Measurements from ENCODE around the gene SLC1A4.

The SLC1A4 gene

DNA sequence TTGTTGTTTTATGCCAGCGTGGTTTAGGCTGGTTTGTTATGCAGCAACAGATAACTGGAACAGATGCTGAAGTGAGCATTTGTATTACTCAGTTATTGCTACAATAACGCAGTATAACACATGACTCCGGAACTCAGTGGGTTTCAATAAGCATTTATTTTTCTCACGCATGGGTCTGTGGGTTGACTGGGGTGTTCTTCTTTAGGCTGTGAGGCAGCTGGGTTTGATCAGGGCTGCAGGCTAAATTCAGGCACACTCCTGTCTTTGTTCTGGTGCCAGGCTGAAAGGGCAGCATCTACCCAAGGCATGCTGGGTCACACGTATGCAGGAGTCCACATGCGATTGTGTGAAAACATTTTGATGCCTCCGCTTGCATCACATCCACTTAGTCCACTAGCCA lies 3.8 kb upstream of the SLC1A4 start:
- Histone ChIP-seq H3K27me3 (ENCODE audit: insufficient read depth, poor library complexity, severe bottlenecking) (no peaks in the 10 kb centered on the region), H3K27ac (replicated peaks) (no peak overlapping the region), H3K4me3 (replicated peaks; ENCODE audit: insufficient read depth, low read length) (no peak overlapping the region)
- TF ChIP-seq, protein P1, sequence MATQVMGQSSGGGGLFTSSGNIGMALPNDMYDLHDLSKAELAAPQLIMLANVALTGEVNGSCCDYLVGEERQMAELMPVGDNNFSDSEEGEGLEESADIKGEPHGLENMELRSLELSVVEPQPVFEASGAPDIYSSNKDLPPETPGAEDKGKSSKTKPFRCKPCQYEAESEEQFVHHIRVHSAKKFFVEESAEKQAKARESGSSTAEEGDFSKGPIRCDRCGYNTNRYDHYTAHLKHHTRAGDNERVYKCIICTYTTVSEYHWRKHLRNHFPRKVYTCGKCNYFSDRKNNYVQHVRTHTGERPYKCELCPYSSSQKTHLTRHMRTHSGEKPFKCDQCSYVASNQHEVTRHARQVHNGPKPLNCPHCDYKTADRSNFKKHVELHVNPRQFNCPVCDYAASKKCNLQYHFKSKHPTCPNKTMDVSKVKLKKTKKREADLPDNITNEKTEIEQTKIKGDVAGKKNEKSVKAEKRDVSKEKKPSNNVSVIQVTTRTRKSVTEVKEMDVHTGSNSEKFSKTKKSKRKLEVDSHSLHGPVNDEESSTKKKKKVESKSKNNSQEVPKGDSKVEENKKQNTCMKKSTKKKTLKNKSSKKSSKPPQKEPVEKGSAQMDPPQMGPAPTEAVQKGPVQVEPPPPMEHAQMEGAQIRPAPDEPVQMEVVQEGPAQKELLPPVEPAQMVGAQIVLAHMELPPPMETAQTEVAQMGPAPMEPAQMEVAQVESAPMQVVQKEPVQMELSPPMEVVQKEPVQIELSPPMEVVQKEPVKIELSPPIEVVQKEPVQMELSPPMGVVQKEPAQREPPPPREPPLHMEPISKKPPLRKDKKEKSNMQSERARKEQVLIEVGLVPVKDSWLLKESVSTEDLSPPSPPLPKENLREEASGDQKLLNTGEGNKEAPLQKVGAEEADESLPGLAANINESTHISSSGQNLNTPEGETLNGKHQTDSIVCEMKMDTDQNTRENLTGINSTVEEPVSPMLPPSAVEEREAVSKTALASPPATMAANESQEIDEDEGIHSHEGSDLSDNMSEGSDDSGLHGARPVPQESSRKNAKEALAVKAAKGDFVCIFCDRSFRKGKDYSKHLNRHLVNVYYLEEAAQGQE (IDR thresholded peaks at IDR 0.05; ENCODE audit: insufficient replicate concordance, low read depth) = no peak
- TF ChIP-seq SPI1 (IDR thresholded peaks at IDR 0.05; ENCODE audit: borderline replicate concordance, low read depth) (no peak), GABPA (IDR thresholded peaks at IDR 0.05; ENCODE audit: low read depth) (no peak), POLR2AphosphoS5 (IDR thresholded peaks at IDR 0.05; ENCODE audit: low read depth) (no peak), CTCF (IDR thresholded peaks at IDR 0.05; ENCODE audit: insufficient read depth, low read length) (no peak)
- DNase-seq (ENCODE audit: low read depth in 1 of 2, low spot score in 1 of 2) = no peak

DNA sequence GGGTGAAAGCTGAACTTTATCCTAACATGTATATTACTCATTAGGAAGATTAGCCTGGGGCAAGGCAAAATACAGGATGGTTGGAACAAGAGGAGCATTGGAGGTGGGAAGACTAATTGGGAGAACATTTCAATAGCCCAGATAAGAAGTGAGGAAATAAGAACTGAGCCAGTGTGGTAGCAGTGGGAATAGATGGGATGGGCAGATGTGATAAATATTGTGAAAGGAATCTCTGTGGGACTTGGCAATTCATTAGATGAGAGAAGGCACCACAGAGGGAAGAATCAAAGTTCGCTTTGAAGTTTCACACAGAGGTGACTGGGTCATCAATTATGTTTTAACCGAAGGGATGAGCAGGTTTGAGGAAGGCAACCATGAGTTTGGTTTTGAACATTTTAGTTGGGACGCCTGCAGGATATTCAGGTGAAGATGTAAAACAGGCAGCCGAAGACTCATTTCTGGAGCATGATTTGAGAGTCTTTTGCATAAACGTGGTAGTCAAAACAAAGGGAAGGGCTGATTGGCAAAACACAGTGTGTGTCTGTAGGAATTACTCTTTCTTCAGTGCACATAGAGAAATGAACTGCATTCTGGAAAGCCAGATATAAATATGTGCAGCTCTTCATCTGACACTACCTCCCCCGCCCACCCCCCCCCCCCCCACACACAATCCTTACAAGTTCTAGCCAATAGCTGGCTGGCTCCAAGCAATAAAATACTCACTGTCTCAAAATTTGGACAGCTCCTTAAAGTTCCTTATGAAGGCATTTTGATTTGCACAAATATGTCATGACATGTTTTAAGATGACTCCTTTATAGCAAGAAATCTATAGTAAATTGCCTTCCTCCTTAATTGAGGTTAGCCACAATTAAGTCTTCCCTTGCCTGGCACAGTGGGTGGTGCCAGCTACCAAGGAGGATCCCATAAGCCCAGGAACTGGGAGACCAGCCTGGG lies 1.9 kb upstream of the SLC1A4 start:
- Histone ChIP-seq H3K27me3 (ENCODE audit: insufficient read depth, poor library complexity, severe bottlenecking) (no peaks in the 10 kb centered on the region), H3K27ac (replicated peaks) (peak overlapping the region; percentile 95), H3K4me3 (replicated peaks; ENCODE audit: insufficient read depth, low read length) (peak overlapping the region; percentile 43)
- TF ChIP-seq, protein P1 (IDR thresholded peaks at IDR 0.05; ENCODE audit: insufficient replicate concordance, low read depth) = peak; percentile 85
- no peak for TF ChIP-seq SPI1 (IDR thresholded peaks at IDR 0.05; ENCODE audit: borderline replicate concordance, low read depth)
- DNase-seq (ENCODE audit: low read depth in 1 of 2, low spot score in 1 of 2) = peak in 1 of 2 experiments; percentile 40

DNA sequence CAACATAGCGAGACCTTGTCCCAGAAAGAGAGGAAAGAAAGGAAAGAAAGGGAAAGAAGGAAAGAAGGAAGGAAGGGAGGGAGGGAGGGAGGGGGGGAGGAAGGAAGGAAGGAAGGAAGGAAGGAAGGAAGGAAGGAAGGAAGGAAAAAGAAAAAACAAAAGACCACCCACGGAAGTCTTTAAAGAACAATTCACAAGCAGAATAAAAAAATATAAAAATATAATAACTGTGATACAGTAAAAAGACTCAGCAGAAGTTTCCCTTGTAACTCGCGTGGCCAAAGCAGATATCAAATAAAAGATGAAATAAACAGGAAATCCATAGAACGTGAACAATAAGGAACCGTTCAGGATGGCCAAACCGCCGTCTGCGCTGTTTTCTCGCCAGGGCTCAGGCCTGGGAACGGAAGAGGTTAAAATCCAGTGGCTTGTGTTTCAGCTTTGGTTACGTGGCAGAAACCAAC lies 1.2 kb upstream of the SLC1A4 start:
- H3K27ac ChIP-seq (replicated peaks) = peak overlapping the region; percentile 95
- H3K4me3 ChIP-seq (replicated peaks; ENCODE audit: insufficient read depth, low read length) = peak overlapping the region; percentile 43
- DNase-seq (ENCODE audit: low read depth in 1 of 2, low spot score in 1 of 2) = peak; percentile 82 to 95
- no peaks in the 10 kb centered on the region for H3K27me3 ChIP-seq (ENCODE audit: insufficient read depth, poor library complexity, severe bottlenecking)
- TF ChIP-seq POLR2AphosphoS5 (IDR thresholded peaks at IDR 0.05; ENCODE audit: low read depth) (no peak), CTCF (IDR thresholded peaks at IDR 0.05; ENCODE audit: insufficient read depth, low read length) (no peak), GABPA (IDR thresholded peaks at IDR 0.05; ENCODE audit: low read depth) (0 out of 2 replicates have a peak, but pooled peaks have one; percentile 57), SPI1 (IDR thresholded peaks at IDR 0.05; ENCODE audit: borderline replicate concordance, low read depth) (peak; percentile 33; the same call in 1 of the 2 replicates)
- TF ChIP-seq, protein P1 (IDR thresholded peaks at IDR 0.05; ENCODE audit: insufficient replicate concordance, low read depth) = no peak
